DOHH2 (cell line): ENCODE data around the gene S1PR1.

Experiments
- H3F3A ChIP-seq: fragments of 200-600 bp; sonication (generic), shearing (Covaris generic); 2 replicates; pipeline ENCODE4 v1.6.0; 2016; ENCODE audit warnings: antibody characterized with exemption, mild to moderate bottlenecking; ENCODE audit not compliant: control insufficient read depth, insufficient read depth
- H3K27ac ChIP-seq: fragments of 200-600 bp; sonication (generic); 2 replicates; pipeline ENCODE4 v1.5.1; 2014; ENCODE audit warnings: low read depth, mild to moderate bottlenecking, low read length, moderate library complexity
- H3K27me3 ChIP-seq: fragments of 200-600 bp; sonication (generic); 2 replicates; pipeline ENCODE4 v1.6.1; 2014; ENCODE audit warnings: mild to moderate bottlenecking, low read length, mixed read lengths; ENCODE audit not compliant: control insufficient read depth
- H3K36me3 ChIP-seq: fragments of 200-600 bp; sonication (generic); 2 replicates; pipeline ENCODE4 v1.6.1; 2014; ENCODE audit warnings: mild to moderate bottlenecking, low read length, moderate library complexity, mixed read lengths; ENCODE audit not compliant: control insufficient read depth
- H3K4me1 ChIP-seq: fragments of 200-600 bp; sonication (generic); 2 replicates; pipeline ENCODE4 v1.6.1; 2014; ENCODE audit warnings: mild to moderate bottlenecking, low read length, mixed read lengths; ENCODE audit not compliant: control insufficient read depth
- H3K4me2 ChIP-seq: fragments of 200-600 bp; sonication (generic); 2 replicates; pipeline ENCODE4 v1.6.0; 2014; ENCODE audit warnings: mild to moderate bottlenecking, low read length, moderate library complexity
- H3K4me3 ChIP-seq: fragments of 200-600 bp; sonication (generic); 2 replicates; pipeline ENCODE4 v1.5.1; 2014; ENCODE audit warnings: mild to moderate bottlenecking, low read length, mixed read lengths
- H3K79me2 ChIP-seq: fragments of 200-600 bp; sonication (generic); 2 replicates; pipeline ENCODE4 v1.6.1; 2014; ENCODE audit warnings: mild to moderate bottlenecking, low read length, mixed read lengths; ENCODE audit not compliant: control insufficient read depth
- H3K9me2 ChIP-seq: fragments of 200-600 bp; sonication (generic); replicated peaks from 2 replicates; pipeline ENCODE4 v1.6.1; 2014; ENCODE audit warnings: mild to moderate bottlenecking, low read length, mixed read lengths; ENCODE audit not compliant: control insufficient read depth
- H3K9me3 ChIP-seq: fragments of 200-600 bp; sonication (generic); 2 replicates; pipeline ENCODE4 v1.6.1; 2014; ENCODE audit warnings: antibody characterized with exemption, low read length, mixed read lengths; ENCODE audit not compliant: control insufficient read depth, insufficient read depth
- H4K20me1 ChIP-seq: fragments of 200-600 bp; sonication (generic); 2 replicates; pipeline ENCODE4 v1.6.0; 2014; ENCODE audit warnings: low read depth, mild to moderate bottlenecking, antibody characterized with exemption, low read length, moderate library complexity; ENCODE audit not compliant: control insufficient read depth, insufficient read depth
- CTCF ChIP-seq: fragments of 200-600 bp; sonication (generic); IDR thresholded peaks from one replicate; pipeline ENCODE4 v1.5.1; 2014; ENCODE audit warnings: antibody characterized with exemption, mild to moderate bottlenecking, low read depth, low read length; ENCODE audit not compliant: poor library complexity, severe bottlenecking
- EZH2phosphoT487 ChIP-seq: fragments of 200-600 bp; sonication (generic); IDR thresholded peaks from 2 replicates; pipeline ENCODE4 v1.6.1; 2017; ENCODE audit warnings: borderline replicate concordance, mild to moderate bottlenecking, antibody characterized with exemption, low read length, moderate library complexity, mixed read lengths

Gene S1PR1

GRCh38 chr1:101281751-101282150, 44.9 kb downstream of the S1PR1 start:
- H3K9me3 ChIP-seq: no peaks in the 10 kb centered on the region
- H3K36me3 ChIP-seq: no peaks in the 10 kb centered on the region
- H3F3A ChIP-seq: no peaks in the 10 kb centered on the region
- H3K79me2 ChIP-seq: no peaks in the 10 kb centered on the region
- TF ChIP-seq CTCF (no peak), EZH2phosphoT487 (no peak)
- H3K4me2 ChIP-seq: no peak overlapping the region
- H3K4me1 ChIP-seq: peaks cover 8% of the 10 kb centered on the region
- H4K20me1 ChIP-seq: no peaks in the 10 kb centered on the region
- H3K9me2 ChIP-seq: no peaks in the 10 kb centered on the region
- no peaks in the 10 kb centered on the region for H3K27me3 ChIP-seq
- H3K4me3 ChIP-seq: no peak overlapping the region
- no peak overlapping the region for H3K27ac ChIP-seq

GRCh38 chr1:101282314-101283038, 45.7 kb downstream of the S1PR1 start:
- Histone ChIP-seq H3K79me2 (no peaks in the 10 kb centered on the region), H4K20me1 (no peaks in the 10 kb centered on the region), H3K4me2 (no peak overlapping the region), H3K36me3 (no peaks in the 10 kb centered on the region), H3K27me3 (no peaks in the 10 kb centered on the region), H3K27ac (no peak overlapping the region), H3K4me3 (no peak overlapping the region), H3F3A (no peaks in the 10 kb centered on the region), H3K4me1 (peaks cover under 1% of the 10 kb centered on the region), H3K9me3 (no peaks in the 10 kb centered on the region), H3K9me2 (no peaks in the 10 kb centered on the region)
- TF ChIP-seq EZH2phosphoT487 (no peak), CTCF (no peak)

GRCh38 chr1:101283443-101283842, 46.6 kb downstream of the S1PR1 start:
- Histone ChIP-seq H3K4me2 (no peak overlapping the region), H3K27ac (no peak overlapping the region), H3K4me1 (peaks cover 5% of the 10 kb centered on the region)

More at GRCh38 chr1:101283443-101283842, 46.6 kb downstream of the S1PR1 start:
- no peaks in the 10 kb centered on the region for H3K36me3 ChIP-seq
- TF ChIP-seq CTCF (no peak), EZH2phosphoT487 (no peak)
- no peaks in the 10 kb centered on the region for H3K9me2 ChIP-seq
- H4K20me1 ChIP-seq: no peaks in the 10 kb centered on the region
- H3F3A ChIP-seq: no peaks in the 10 kb centered on the region
- no peaks in the 10 kb centered on the region for H3K9me3 ChIP-seq
- H3K79me2 ChIP-seq: no peaks in the 10 kb centered on the region
- H3K27me3 ChIP-seq: no peaks in the 10 kb centered on the region
- H3K4me3 ChIP-seq: no peak overlapping the region
